HCT116 (cell line): ENCODE results near the gene MISP3.
A peak's percentile ranks its signal among the peaks of the same experiment; 100 is the strongest.

Experiments
- CEBPB ChIP-seq: IDR thresholded peaks from 2 replicates; pipeline ENCODE4 v1.6.1; 2012; ENCODE audit warnings: low read depth
- EZH2 ChIP-seq: fragments of 200-600 bp; sonication (generic); IDR thresholded peaks from 2 replicates; pipeline ENCODE4 v1.6.1; 2017; ENCODE audit warnings: antibody characterized with exemption, mixed run types
- EZH2phosphoT487 ChIP-seq: fragments of 200-600 bp; IDR thresholded peaks from 2 replicates; pipeline ENCODE4 v1.6.1; 2018; ENCODE audit warnings: antibody characterized with exemption, borderline replicate concordance
- POLR2A ChIP-seq: IDR thresholded peaks from 2 replicates; pipeline ENCODE4 v1.7.0; 2011; ENCODE audit warnings: borderline replicate concordance; ENCODE audit not compliant: insufficient read depth, insufficient read length; ENCODE audit errors: extremely low read depth
- POLR2AphosphoS5 ChIP-seq: IDR thresholded peaks from 2 replicates; pipeline ENCODE4 v1.6.1; 2011; ENCODE audit warnings: mild to moderate bottlenecking, low read depth, low read length, moderate library complexity
- RAD21 ChIP-seq: IDR thresholded peaks from 2 replicates; pipeline ENCODE4 v1.6.1; 2012; ENCODE audit warnings: low read depth, mild to moderate bottlenecking
- SIN3A ChIP-seq: IDR thresholded peaks from 2 replicates; pipeline ENCODE4 v1.6.1; 2012; ENCODE audit warnings: low read depth
- SP1 ChIP-seq: IDR thresholded peaks from 2 replicates; pipeline ENCODE4 v1.6.1; 2012; ENCODE audit warnings: low read depth
- YY1 ChIP-seq: IDR thresholded peaks from 2 replicates; pipeline ENCODE4 v1.6.1; 2011; ENCODE audit warnings: low read length, low read depth, moderate library complexity, mild to moderate bottlenecking; ENCODE audit not compliant: insufficient replicate concordance; ENCODE audit errors: extremely low read depth
- ZFX ChIP-seq: fragments of 450-650 bp; IDR thresholded peaks from 2 replicates; pipeline ENCODE4 v1.6.1; 2017
- ZNF274 ChIP-seq: fragments of 200-500 bp; sonication (Bioruptor generic); IDR thresholded peaks from 2 replicates; pipeline ENCODE4 v1.6.1; 2014; ENCODE audit warnings: mild to moderate bottlenecking, low read depth, low read length, inconsistent platforms
- TF ChIP-seq, protein P1 (sequence below), 3 experiments: fragments of 200-600 bp in 1 of 3; sonication (generic) in 1 of 3; IDR thresholded peaks in 2 of 3; conservative IDR thresholded peaks in 1 of 3; 2 replicates each; pipeline ENCODE4 v1.5.1; 2012 to 2017; ENCODE audit warnings: low read depth in 2 of 3, low read length in 2 of 3, antibody characterized with exemption in 1 of 3, borderline replicate concordance in 1 of 3, control low read depth in 1 of 3, mild to moderate bottlenecking in 1 of 3, mixed read lengths in 1 of 3, mixed run types in 1 of 3, moderate library complexity in 1 of 3; ENCODE audit not compliant: insufficient read depth in 1 of 3
- TF ChIP-seq, protein P2 (sequence below): IDR thresholded peaks from 2 replicates; pipeline ENCODE4 v1.6.1; 2012
- TF ChIP-seq, protein P3 (sequence below): IDR thresholded peaks from 2 replicates; pipeline ENCODE4 v1.6.1; 2012; ENCODE audit warnings: low read depth

DNA sequence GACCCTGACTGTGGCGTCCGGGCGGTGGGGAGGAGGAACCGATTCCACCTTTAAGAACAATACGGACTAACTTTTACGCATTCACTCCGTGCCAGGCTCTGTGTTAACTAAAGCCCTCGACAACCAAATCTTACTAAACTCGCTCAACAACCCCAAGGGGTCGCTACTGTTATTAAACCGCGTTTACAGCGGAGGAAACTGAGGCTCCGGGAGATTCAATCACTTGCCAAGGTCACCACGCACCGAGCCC, 16.8 kb downstream of the MISP3 start:
- TF ChIP-seq, protein P1, sequence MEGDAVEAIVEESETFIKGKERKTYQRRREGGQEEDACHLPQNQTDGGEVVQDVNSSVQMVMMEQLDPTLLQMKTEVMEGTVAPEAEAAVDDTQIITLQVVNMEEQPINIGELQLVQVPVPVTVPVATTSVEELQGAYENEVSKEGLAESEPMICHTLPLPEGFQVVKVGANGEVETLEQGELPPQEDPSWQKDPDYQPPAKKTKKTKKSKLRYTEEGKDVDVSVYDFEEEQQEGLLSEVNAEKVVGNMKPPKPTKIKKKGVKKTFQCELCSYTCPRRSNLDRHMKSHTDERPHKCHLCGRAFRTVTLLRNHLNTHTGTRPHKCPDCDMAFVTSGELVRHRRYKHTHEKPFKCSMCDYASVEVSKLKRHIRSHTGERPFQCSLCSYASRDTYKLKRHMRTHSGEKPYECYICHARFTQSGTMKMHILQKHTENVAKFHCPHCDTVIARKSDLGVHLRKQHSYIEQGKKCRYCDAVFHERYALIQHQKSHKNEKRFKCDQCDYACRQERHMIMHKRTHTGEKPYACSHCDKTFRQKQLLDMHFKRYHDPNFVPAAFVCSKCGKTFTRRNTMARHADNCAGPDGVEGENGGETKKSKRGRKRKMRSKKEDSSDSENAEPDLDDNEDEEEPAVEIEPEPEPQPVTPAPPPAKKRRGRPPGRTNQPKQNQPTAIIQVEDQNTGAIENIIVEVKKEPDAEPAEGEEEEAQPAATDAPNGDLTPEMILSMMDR (IDR thresholded peaks at IDR 0.05 in 2 of 3, conservative IDR thresholded peaks at IDR 0.05 in 1 of 3; ENCODE audit: borderline replicate concordance in 1 of 3, insufficient read depth in 1 of 3, low read depth in 2 of 3, low read length in 2 of 3), result peak in 2 of 3 experiments; percentile 7 to 19; a peak in 2 of 6 replicates
- no peak for TF ChIP-seq EZH2
- no peak for TF ChIP-seq POLR2AphosphoS5
- no peak for TF ChIP-seq RAD21
- TF ChIP-seq SIN3A, result no peak
- TF ChIP-seq ZFX, result no peak
- no peak for TF ChIP-seq POLR2A
- TF ChIP-seq, protein P2, sequence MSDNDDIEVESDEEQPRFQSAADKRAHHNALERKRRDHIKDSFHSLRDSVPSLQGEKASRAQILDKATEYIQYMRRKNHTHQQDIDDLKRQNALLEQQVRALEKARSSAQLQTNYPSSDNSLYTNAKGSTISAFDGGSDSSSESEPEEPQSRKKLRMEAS, result no peak
- TF ChIP-seq ZNF274, result no peak
- TF ChIP-seq, protein P3, sequence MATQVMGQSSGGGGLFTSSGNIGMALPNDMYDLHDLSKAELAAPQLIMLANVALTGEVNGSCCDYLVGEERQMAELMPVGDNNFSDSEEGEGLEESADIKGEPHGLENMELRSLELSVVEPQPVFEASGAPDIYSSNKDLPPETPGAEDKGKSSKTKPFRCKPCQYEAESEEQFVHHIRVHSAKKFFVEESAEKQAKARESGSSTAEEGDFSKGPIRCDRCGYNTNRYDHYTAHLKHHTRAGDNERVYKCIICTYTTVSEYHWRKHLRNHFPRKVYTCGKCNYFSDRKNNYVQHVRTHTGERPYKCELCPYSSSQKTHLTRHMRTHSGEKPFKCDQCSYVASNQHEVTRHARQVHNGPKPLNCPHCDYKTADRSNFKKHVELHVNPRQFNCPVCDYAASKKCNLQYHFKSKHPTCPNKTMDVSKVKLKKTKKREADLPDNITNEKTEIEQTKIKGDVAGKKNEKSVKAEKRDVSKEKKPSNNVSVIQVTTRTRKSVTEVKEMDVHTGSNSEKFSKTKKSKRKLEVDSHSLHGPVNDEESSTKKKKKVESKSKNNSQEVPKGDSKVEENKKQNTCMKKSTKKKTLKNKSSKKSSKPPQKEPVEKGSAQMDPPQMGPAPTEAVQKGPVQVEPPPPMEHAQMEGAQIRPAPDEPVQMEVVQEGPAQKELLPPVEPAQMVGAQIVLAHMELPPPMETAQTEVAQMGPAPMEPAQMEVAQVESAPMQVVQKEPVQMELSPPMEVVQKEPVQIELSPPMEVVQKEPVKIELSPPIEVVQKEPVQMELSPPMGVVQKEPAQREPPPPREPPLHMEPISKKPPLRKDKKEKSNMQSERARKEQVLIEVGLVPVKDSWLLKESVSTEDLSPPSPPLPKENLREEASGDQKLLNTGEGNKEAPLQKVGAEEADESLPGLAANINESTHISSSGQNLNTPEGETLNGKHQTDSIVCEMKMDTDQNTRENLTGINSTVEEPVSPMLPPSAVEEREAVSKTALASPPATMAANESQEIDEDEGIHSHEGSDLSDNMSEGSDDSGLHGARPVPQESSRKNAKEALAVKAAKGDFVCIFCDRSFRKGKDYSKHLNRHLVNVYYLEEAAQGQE, result no peak
- TF ChIP-seq CEBPB, result no peak
- TF ChIP-seq SP1, result no peak
- TF ChIP-seq YY1, result no peak
- TF ChIP-seq EZH2phosphoT487, result no peak
